DMS114 treated with DMSO at 0.1 percent for 48 hours (cell line): ENCODE measurements around the gene DYNC1I1.

Source experiments
- DNase-seq: peaks from one replicate; lab custom pipeline; 2025; ENCODE audit not compliant: unreplicated experiment; lab: John Stamatoyannopoulos, UW

The DYNC1I1 gene

GRCh38 chr7:95957510-95957909 lies 185.2 kb downstream of the DYNC1I1 start:
- DNase-seq = no peak

- no peak for DNase-seq
Measured at GRCh38 chr7:95960706-95961244, 188.4 kb downstream of the DYNC1I1 start.

- no peak for DNase-seq
Measured at GRCh38 chr7:95963446-95963990, 191.2 kb downstream of the DYNC1I1 start.

GRCh38 chr7:95971716-95972115 lies 199.4 kb downstream of the DYNC1I1 start:
- no peak for DNase-seq

- DNase-seq = no peak
Measured at GRCh38 chr7:95972523-95972922, 200.2 kb downstream of the DYNC1I1 start.

GRCh38 chr7:95974108-95974507 lies 201.8 kb downstream of the DYNC1I1 start:
- DNase-seq = no peak

GRCh38 chr7:95976369-95977060 lies 204.2 kb downstream of the DYNC1I1 start:
- no peak for DNase-seq

GRCh38 chr7:95977994-95978393 lies 205.6 kb downstream of the DYNC1I1 start:
- DNase-seq = no peak

GRCh38 chr7:95980167-95980566 lies 207.8 kb downstream of the DYNC1I1 start:
- DNase-seq = no peak

- DNase-seq = no peak
Measured at GRCh38 chr7:95980706-95981105, 208.4 kb downstream of the DYNC1I1 start.

GRCh38 chr7:95986178-95986764 lies 213.9 kb downstream of the DYNC1I1 start:
- DNase-seq = no peak

GRCh38 chr7:95989301-95989700 lies 216.9 kb downstream of the DYNC1I1 start:
- DNase-seq = no peak

- no peak for DNase-seq
Measured at GRCh38 chr7:95993380-95993779, 221.0 kb downstream of the DYNC1I1 start.

GRCh38 chr7:95996174-95996573 lies 223.8 kb downstream of the DYNC1I1 start:
- DNase-seq = no peak

- no peak for DNase-seq
Measured at GRCh38 chr7:95996886-95997285, 224.5 kb downstream of the DYNC1I1 start.

- no peak for DNase-seq
Measured at GRCh38 chr7:95997632-95998031, 225.3 kb downstream of the DYNC1I1 start.

GRCh38 chr7:95999481-95999880 lies 227.1 kb downstream of the DYNC1I1 start:
- no peak for DNase-seq

GRCh38 chr7:96004578-96004977 lies 232.2 kb downstream of the DYNC1I1 start:
- DNase-seq = no peak

- DNase-seq = no peak
Measured at GRCh38 chr7:96005271-96005670, 232.9 kb downstream of the DYNC1I1 start.

GRCh38 chr7:96009148-96009547 lies 236.8 kb downstream of the DYNC1I1 start:
- DNase-seq = no peak

GRCh38 chr7:96013836-96014235 lies 241.5 kb downstream of the DYNC1I1 start:
- no peak for DNase-seq

- DNase-seq = no peak
Measured at GRCh38 chr7:96014617-96015016, 242.3 kb downstream of the DYNC1I1 start.
